CD4-positive, alpha-beta T cell (primary cell): ENCODE data around the gene SHC4. TPM values are rescaled to one million over a fixed set of nuclear protein-coding genes. Genes with fewer than 3 reads are reported as not detected.

Source experiments
- ATAC-seq: fragments of 200-7000 bp; cut with Tn5 transposase; one replicate; pipeline ENCODE4 v1.10.0; 2022; ENCODE audit warnings: mild to moderate bottlenecking; ENCODE audit not compliant: poor library complexity
- CTCF ChIA-PET: fragments of 350-600 bp; sonication (Branson Sonifier 250); formaldehyde crosslinking; loops from one replicate; lab custom pipeline; 2021; ENCODE audit warnings: antibody characterized with exemption, inconsistent platforms; lab: Charles Lee
- POLR2A ChIA-PET: fragments of 350-600 bp; sonication (Branson Sonifier 250); formaldehyde crosslinking; loops from one replicate; lab custom pipeline; 2021; ENCODE audit warnings: antibody characterized with exemption, inconsistent platforms; lab: Charles Lee
- DNase-seq, 14 experiments: peaks; one replicate each; pipeline ENCODE4 v3.0.0-alpha.2; 2013 to 2020; ENCODE audit warnings: mixed read lengths in 2 of 14
- H3K27ac ChIP-seq, 2 donors: one replicate each; pipeline versions ENCODE4 v1.5.1 to v1.7.0; 2013; ENCODE audit warnings: low read length in 2 of 2, low read depth in 1 of 2, mild to moderate bottlenecking in 1 of 2
- H3K27me3 ChIP-seq, 2 experiments: 1 replicate in 1 of 2; 2 replicates in 1 of 2; pipeline versions ENCODE4 v1.6.1 to v1.7.0; 2013; ENCODE audit warnings: low read length in 2 of 2, control low read depth in 1 of 2, mild to moderate bottlenecking in 1 of 2, moderate library complexity in 1 of 2; ENCODE audit not compliant: insufficient read depth in 2 of 2, control insufficient read depth in 1 of 2
- H3K36me3 ChIP-seq: one replicate; pipeline ENCODE4 v1.6.1; 2013; ENCODE audit warnings: low read length, control low read depth; ENCODE audit not compliant: insufficient read depth
- H3K4me1 ChIP-seq: one replicate; pipeline ENCODE4 v1.6.1; 2013; ENCODE audit warnings: low read length, control low read depth; ENCODE audit not compliant: insufficient read depth
- H3K4me3 ChIP-seq: one replicate; pipeline ENCODE4 v1.5.1; 2013; ENCODE audit warnings: mild to moderate bottlenecking, low read length, moderate library complexity
- H3K9me3 ChIP-seq, 2 experiments: 1 replicate in 1 of 2; 2 replicates in 1 of 2; pipeline versions ENCODE4 v1.6.1 to v1.7.0; 2013; ENCODE audit warnings: low read length in 2 of 2, mild to moderate bottlenecking in 2 of 2, control low read depth in 1 of 2, moderate library complexity in 1 of 2; ENCODE audit not compliant: control insufficient read depth in 1 of 2, insufficient read depth in 1 of 2
- H3K27ac Mint-ChIP-seq: one replicate; pipeline ENCODE4 v1.8.0; 2020; ENCODE audit warnings: mixed read lengths
- H3K27me3 Mint-ChIP-seq: one replicate; pipeline ENCODE4 v1.8.0; 2021; ENCODE audit warnings: mixed read lengths
- H3K36me3 Mint-ChIP-seq: one replicate; pipeline ENCODE4 v1.8.0; 2021; ENCODE audit warnings: low read depth, mixed read lengths
- H3K4me1 Mint-ChIP-seq: one replicate; pipeline ENCODE4 v1.8.0; 2021; ENCODE audit warnings: low read depth, mixed read lengths
- H3K4me3 Mint-ChIP-seq: one replicate; pipeline ENCODE4 v1.8.0; 2020; ENCODE audit warnings: mild to moderate bottlenecking, mixed read lengths
- H3K9me3 Mint-ChIP-seq: one replicate; pipeline ENCODE4 v1.8.0; 2020; ENCODE audit warnings: mixed read lengths
- intact Hi-C, 2 experiments: fragments of 100-400 bp; cut with DNase I in 1 of 2; cut with micrococcal nuclease in 1 of 2; formaldehyde crosslinking; loops; one replicate each; pipeline versions ENCODE4 v1.15.1 to v1.9.0; 2023 to 2025; cut with DNase I, micrococcal nuclease
- total RNA-seq, 174 experiments: library from RNA in 2 of 174; stranded (reverse) in 2 of 174; gene quantifications; one replicate each; pipeline ENCODE4 v1.2.3 and lab custom pipeline; 2021 to 2026
- TF ChIP-seq, protein P1 (sequence below): fragments of 200-600 bp; IDR thresholded peaks from one replicate; pipeline ENCODE4 v1.8.0; 2022; ENCODE audit warnings: antibody characterized with exemption, mild to moderate bottlenecking

Gene SHC4
- total RNA-seq, 2 experiments from 2014 or later = not detected

DNA sequence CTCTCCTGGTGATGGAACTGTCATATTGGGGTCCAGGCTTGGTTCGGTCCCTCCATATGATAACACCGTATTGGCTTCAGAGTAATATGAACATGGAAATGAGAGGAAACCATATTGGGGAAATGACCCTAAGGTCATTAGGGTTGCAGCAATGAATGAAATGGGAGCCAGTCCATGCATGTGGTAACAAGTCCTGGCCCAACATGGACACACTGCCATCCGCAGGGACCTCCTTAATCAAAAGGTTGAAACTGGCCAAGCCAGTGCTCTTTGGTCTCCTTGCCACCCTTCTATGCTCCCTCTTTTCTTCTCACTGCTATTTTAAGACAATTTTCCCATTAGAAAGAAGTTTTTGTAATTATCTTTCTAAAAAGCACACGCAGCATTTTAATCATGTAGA lies 8.3 kb downstream of the SHC4 start:
- Mint-ChIP-seq H3K27me3 (peaks cover 14% of the 10 kb centered on the region), H3K27ac (no peak overlapping the region)

DNA sequence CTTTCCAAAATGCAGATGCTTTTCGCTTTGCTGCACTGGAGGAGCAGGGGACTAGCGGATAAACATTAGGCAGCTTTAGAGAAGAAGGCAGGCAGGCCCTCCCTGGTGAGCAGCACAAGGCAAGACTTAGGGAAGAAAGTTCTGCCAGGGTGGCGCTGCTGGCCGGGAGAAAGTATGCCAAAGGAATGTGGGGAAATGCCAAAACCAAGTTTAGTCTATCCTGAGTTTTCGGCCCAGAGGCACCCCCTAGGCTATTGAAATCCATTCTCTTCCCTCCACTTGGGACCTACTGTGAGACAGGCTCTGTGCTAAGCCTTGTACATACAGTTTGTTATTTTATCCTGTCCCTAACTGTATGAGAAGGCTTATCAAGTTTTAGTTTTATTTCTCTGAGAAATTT lies 9.2 kb downstream of the SHC4 start:
- peaks cover 0 to 5% of the 10 kb centered on the region in 2 experiments for H3K27me3 ChIP-seq
- Mint-ChIP-seq H3K9me3 (no peaks in the 10 kb centered on the region), H3K36me3 (no peaks in the 10 kb centered on the region), H3K27ac (no peak overlapping the region), H3K4me3 (no peak overlapping the region), H3K27me3 (peaks cover 16% of the 10 kb centered on the region), H3K4me1 (no peaks in the 10 kb centered on the region)
- intact Hi-C loops = no loop called here
- CTCF ChIA-PET = no interaction called here
- no peak overlapping the region for H3K27ac ChIP-seq
- POLR2A ChIA-PET = no interaction called here
- DNase-seq (no peak), ATAC-seq (no peak)
- TF ChIP-seq, protein P1, sequence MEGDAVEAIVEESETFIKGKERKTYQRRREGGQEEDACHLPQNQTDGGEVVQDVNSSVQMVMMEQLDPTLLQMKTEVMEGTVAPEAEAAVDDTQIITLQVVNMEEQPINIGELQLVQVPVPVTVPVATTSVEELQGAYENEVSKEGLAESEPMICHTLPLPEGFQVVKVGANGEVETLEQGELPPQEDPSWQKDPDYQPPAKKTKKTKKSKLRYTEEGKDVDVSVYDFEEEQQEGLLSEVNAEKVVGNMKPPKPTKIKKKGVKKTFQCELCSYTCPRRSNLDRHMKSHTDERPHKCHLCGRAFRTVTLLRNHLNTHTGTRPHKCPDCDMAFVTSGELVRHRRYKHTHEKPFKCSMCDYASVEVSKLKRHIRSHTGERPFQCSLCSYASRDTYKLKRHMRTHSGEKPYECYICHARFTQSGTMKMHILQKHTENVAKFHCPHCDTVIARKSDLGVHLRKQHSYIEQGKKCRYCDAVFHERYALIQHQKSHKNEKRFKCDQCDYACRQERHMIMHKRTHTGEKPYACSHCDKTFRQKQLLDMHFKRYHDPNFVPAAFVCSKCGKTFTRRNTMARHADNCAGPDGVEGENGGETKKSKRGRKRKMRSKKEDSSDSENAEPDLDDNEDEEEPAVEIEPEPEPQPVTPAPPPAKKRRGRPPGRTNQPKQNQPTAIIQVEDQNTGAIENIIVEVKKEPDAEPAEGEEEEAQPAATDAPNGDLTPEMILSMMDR = no peak
- no peaks in the 10 kb centered on the region for H3K36me3 ChIP-seq
- H3K4me3 ChIP-seq = no peak overlapping the region
- H3K9me3 ChIP-seq = no peaks in the 10 kb centered on the region
- H3K4me1 ChIP-seq = no peaks in the 10 kb centered on the region

More for the DNA sequence above, 8.3 kb downstream of the SHC4 start:
- H3K4me3 ChIP-seq = no peak overlapping the region
- peaks cover 0 to 5% of the 10 kb centered on the region in 2 experiments for H3K27me3 ChIP-seq
- TF ChIP-seq, protein P1 = no peak
- ChIA-PET CTCF (no interaction called here), POLR2A (no interaction called here)
- H3K4me3 Mint-ChIP-seq = no peak overlapping the region
- H3K36me3 Mint-ChIP-seq = no peaks in the 10 kb centered on the region
- H3K4me1 Mint-ChIP-seq = no peaks in the 10 kb centered on the region
- no peaks in the 10 kb centered on the region for H3K4me1 ChIP-seq
- H3K9me3 Mint-ChIP-seq = no peaks in the 10 kb centered on the region
- H3K36me3 ChIP-seq = no peaks in the 10 kb centered on the region
- DNase-seq = no peak
- H3K27ac ChIP-seq = no peak overlapping the region
- intact Hi-C loops = no loop called here
- ATAC-seq = no peak
- H3K9me3 ChIP-seq = no peaks in the 10 kb centered on the region

- Histone ChIP-seq H3K4me1 (no peaks in the 10 kb centered on the region), H3K9me3 (no peaks in the 10 kb centered on the region), H3K27me3 (peaks cover 2 to 5% of the 10 kb centered on the region in 2 experiments), H3K4me3 (no peak overlapping the region), H3K27ac (no peak overlapping the region), H3K36me3 (no peaks in the 10 kb centered on the region)
- no peak overlapping the region for H3K27ac Mint-ChIP-seq
- DNase-seq = no peak
- H3K9me3 Mint-ChIP-seq = no peaks in the 10 kb centered on the region
- ATAC-seq = no peak
- intact Hi-C loops = no loop called here
- TF ChIP-seq, protein P1 = no peak
- no peaks in the 10 kb centered on the region for H3K4me1 Mint-ChIP-seq
- ChIA-PET POLR2A (no interaction called here), CTCF (no interaction called here)
- H3K4me3 Mint-ChIP-seq = no peak overlapping the region
- H3K36me3 Mint-ChIP-seq = no peaks in the 10 kb centered on the region
- H3K27me3 Mint-ChIP-seq = peaks cover 36% of the 10 kb centered on the region
Observed at GRCh38 chr15:48946840-48947187, 16.9 kb downstream of the SHC4 start.
